ENCODE results near the gene SLC25A10.

DNA sequence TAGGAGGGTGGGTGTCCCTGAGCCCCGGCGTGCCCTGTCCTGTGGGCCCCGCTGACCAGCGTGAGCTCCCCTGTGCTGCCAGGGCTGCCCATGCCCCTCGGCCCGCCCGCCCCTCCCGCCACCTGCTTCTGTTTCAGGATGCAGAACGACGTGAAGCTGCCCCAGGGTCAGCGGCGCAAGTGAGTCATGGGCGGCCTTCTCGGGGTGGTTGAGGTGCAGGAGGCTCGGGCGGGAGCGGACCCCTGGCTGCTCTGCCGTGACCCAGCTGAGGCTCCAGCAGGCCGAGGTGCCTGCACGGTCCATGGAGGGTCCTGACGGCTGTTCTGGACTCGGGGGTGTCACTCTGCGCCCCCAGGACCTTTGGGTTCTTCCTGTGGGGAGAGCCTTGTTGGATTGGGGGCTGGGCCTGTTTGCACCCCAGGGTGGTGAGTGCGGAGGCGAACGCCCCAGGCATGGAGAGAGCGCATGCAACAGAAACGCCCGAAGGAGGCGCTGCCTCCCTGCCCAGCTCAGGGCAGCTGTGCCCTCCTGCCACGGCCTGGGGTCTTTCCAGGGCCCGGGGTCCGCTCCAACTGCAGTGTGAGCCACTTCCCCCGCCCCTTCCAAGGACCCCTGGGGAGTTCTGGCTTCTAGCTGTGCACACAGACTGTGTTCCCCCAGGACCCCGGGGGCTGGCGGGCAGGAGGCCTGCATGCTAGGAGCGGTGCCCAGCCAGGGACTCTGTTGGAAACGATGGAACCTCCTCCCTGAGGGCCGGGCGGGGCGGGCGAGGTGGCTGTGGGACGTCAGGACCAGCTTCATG lies 4.0 kb downstream of the SLC25A10 start:
- TF ChIP-seq SUZ12 (IDR thresholded peaks at IDR 0.05; ENCODE audit: extremely low read depth, insufficient read depth, insufficient read length) (no peak), YY1 (IDR thresholded peaks at IDR 0.05; ENCODE audit: insufficient read depth, insufficient read length) (no peak), ZNF274 (IDR thresholded peaks at IDR 0.05; ENCODE audit: low read depth, low read length) (no peak)

All from NT2/D1 (cell line).